Cardiac fibroblast (primary cell): ENCODE measurements around the gene ESPNL.

Source experiments
- DNase-seq, 2 donors: peaks; one replicate each; pipeline versions ENCODE4 v3.0.0 to v3.0.0-alpha.2; 2010; ENCODE audit warnings: low read depth in 2 of 2
- H3K4me3 ChIP-seq, 2 donors: replicated peaks in 1 of 2; 1 replicate in 1 of 2; 2 replicates in 1 of 2; pipeline ENCODE4 v1.5.1; 2011; ENCODE audit warnings: low read depth in 2 of 2, low read length in 2 of 2, mild to moderate bottlenecking in 2 of 2, moderate library complexity in 1 of 2
- TF ChIP-seq, protein P1 (sequence below): IDR thresholded peaks from one replicate; pipeline ENCODE4 v1.5.1; 2011; ENCODE audit warnings: low read depth, mild to moderate bottlenecking, low read length, inconsistent platforms

Gene ESPNL

DNA sequence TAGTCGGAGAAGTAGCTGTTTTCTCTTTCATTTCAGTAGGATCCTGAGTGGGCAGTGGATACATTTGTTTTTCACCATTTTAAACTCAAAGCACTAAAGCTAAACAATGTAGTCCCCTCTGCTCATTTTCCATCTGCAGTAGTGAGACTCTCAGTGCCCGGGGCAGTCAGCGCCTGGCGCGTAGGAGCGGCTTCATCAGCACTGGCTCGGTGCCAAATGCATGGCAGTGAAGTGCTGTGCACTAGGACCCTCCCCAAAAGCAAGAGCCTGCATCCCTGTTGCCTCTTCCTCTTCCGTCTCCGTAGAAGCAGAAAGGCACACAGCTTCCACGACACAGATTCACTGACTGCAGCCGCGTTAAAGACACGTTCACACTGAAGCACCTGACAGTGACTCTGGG, 19.0 kb upstream of the ESPNL start:
- TF ChIP-seq, protein P1, sequence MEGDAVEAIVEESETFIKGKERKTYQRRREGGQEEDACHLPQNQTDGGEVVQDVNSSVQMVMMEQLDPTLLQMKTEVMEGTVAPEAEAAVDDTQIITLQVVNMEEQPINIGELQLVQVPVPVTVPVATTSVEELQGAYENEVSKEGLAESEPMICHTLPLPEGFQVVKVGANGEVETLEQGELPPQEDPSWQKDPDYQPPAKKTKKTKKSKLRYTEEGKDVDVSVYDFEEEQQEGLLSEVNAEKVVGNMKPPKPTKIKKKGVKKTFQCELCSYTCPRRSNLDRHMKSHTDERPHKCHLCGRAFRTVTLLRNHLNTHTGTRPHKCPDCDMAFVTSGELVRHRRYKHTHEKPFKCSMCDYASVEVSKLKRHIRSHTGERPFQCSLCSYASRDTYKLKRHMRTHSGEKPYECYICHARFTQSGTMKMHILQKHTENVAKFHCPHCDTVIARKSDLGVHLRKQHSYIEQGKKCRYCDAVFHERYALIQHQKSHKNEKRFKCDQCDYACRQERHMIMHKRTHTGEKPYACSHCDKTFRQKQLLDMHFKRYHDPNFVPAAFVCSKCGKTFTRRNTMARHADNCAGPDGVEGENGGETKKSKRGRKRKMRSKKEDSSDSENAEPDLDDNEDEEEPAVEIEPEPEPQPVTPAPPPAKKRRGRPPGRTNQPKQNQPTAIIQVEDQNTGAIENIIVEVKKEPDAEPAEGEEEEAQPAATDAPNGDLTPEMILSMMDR: no peak
- no peak overlapping the region for H3K4me3 ChIP-seq
- no peak for DNase-seq

DNA sequence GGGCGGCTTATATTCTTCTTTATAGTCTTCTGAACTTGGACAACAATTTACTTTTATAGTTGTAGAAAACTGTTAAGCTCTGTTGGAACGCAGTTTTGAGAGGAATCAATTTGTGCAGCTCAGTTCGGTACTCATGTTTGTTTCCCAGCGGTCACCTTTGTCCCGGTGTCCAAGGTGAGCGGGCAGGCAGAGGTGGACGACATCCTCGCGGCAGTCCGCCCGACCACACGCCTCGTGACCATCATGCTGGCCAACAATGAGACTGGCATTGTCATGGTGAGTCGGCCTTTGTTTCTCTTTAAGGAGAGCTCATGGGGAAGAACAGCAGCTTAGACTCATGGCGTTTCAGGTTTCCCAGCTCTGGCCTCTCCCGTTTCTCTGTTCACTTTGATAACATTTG, 18.6 kb upstream of the ESPNL start:
- TF ChIP-seq, protein P1: no peak
- no peak overlapping the region for H3K4me3 ChIP-seq
- DNase-seq: no peak

GRCh38 chr2:238082151-238082550, 18.0 kb upstream of the ESPNL start:
- DNase-seq: no peak

DNA sequence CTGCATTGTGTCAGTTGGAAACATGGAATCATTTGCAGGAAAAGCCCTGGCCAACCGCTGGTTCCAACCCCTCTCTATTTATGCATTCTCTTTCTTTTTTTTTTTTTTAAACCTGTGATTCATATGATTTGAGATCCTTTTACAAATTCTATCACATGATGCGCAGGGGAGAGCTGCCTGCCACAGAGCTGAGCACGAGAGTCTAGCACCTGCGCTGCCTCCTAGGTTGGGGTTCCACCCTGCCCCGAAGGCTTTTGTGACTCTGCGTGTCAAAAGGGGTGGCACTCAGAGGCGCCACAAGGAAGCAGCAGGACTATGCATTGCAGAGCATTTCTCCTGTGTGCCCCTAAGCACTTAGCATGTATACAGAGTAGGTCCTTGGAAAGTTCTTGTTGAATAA, 17.3 kb upstream of the ESPNL start:
- TF ChIP-seq, protein P1: no peak
- no peak for DNase-seq
- H3K4me3 ChIP-seq: no peak overlapping the region

More at GRCh38 chr2:238082151-238082550, 18.0 kb upstream of the ESPNL start:
- no peak overlapping the region for H3K4me3 ChIP-seq
- TF ChIP-seq, protein P1: no peak

DNA sequence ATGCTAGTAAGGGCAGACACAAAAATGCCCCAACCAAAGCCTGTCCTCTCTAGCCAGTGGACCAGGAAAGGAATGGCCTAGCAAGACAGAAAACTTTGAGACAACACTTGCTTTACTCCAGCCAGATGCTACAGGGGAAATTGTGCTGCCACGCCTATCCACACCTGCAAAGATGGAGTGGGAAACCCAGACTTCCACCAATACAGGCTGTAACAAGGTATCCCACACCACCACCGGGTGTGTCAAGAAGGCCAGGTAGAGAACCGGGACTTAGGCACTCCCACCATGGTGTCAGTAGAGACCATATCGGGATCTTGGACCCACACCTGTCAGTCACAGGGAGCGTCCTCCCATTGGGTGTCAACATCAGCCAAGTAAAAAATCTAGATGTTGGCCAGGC, 16.2 kb upstream of the ESPNL start:
- DNase-seq: no peak
- TF ChIP-seq, protein P1: no peak
- H3K4me3 ChIP-seq: no peak overlapping the region

DNA sequence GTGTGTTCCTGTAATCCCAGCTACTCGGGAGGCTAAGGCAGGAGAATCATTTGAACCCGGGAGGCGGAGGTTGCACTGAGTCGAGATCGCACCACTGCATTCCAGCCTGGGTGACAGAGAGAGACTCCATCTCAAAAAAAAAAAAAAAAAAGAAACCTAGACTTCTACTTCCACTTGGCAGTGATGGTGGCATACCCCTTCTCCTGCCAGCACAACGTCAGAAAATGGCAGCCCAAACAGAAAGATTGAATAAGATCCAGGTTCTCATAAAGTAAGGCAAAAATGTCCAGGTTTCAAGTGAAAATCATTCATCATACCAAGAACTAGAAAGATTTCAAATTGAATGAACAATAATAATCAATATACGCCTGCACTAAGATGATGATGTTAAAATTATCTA, 15.4 kb upstream of the ESPNL start:
- no peak for DNase-seq
- TF ChIP-seq, protein P1: no peak
- no peak overlapping the region for H3K4me3 ChIP-seq

- no peak for DNase-seq
- TF ChIP-seq, protein P1: no peak
- no peak overlapping the region for H3K4me3 ChIP-seq
Measured at GRCh38 chr2:238085899-238086298, 14.2 kb upstream of the ESPNL start.
